ENCODE measurements around the gene ACSF3.

DNA sequence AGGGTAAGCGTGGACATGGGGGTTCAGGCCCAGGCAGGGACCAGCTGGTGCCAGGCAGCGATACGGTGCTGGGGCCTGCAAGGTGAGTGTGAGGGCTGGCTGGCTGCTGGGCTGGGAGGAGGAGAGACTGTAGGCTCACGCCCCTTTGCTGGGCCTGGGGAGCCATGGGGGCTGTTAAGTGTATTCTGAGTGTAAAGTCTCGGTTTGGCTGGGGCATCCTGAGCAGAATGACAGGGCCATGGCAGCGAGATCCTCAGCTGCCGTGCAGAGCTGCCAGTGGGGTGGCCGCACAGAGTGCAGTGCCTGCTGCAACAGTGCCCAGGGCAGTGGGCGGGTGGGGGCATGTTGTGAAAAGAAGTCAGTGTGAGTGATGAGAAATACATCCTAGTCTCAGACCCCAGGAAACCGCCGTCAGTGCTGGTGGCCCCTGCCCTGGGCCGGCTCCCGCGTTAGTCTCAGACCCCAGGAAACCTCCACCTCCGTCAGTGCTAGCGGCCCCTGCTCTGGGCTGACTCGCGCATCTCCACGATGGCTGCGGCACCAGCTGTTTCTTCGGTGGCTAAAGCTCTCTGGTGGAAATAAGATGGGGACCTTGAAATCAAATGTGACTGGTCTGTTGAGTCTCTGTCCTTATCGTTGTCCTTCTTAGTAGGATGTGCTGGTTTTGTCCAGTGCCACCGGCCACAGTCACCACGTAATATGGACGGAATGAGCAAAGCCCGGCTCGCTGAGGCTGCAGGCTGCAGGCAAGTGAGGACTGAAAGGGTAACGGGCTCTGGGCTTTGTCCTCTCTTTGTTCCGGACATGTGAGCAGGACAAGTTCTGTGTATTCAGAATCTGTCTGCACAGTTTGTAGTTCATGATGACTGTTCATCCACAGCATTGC lies 22.9 kb downstream of the ACSF3 start:
- no peak for TF ChIP-seq CTCF (conservative IDR thresholded peaks at IDR 0.05; ENCODE audit: low read depth, low read length)
- TF ChIP-seq, protein P1, sequence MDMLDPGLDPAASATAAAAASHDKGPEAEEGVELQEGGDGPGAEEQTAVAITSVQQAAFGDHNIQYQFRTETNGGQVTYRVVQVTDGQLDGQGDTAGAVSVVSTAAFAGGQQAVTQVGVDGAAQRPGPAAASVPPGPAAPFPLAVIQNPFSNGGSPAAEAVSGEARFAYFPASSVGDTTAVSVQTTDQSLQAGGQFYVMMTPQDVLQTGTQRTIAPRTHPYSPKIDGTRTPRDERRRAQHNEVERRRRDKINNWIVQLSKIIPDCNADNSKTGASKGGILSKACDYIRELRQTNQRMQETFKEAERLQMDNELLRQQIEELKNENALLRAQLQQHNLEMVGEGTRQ (IDR thresholded peaks at IDR 0.05; ENCODE audit: low read depth, low read length): no peak
